ENCODE data around the gene ABI2. TPM values are rescaled to one million over a fixed set of nuclear protein-coding genes. Genes with fewer than 3 reads are reported as not detected.
"Not testable (repeated sequence)": the region's sequence is repeated elsewhere in the genome, so short reads cannot be mapped to it uniquely, and the experiment has no call there.

ABI2 gene
- polyA plus RNA-seq, 1 experiment: 42.5 TPM

GRCh38 chr2:203341741-203342310, 13.6 kb downstream of the ABI2 start:
- H3K9me3 ChIP-seq (ENCODE audit: control insufficient read depth, insufficient read depth, low read length): no peaks in the 10 kb centered on the region
- no peak overlapping the region for H3K4me3 ChIP-seq (ENCODE audit: low read depth, low read length)
- ChIA-PET CTCF (no interaction called here), POLR2A (no interaction called here)
- DNase-seq (ENCODE audit: low read depth, low spot score): no peak
- no peak for TF ChIP-seq CTCF (IDR thresholded peaks at IDR 0.05; ENCODE audit: low read depth, low read length)
- no peaks in the 10 kb centered on the region for H3K27me3 ChIP-seq (ENCODE audit: control insufficient read depth, insufficient read depth, low read length)
- no peak overlapping the region for H3K27ac ChIP-seq (ENCODE audit: low read depth, low read length)

GRCh38 chr2:203342374-203342773, 14.2 kb downstream of the ABI2 start:
- H3K9me3 ChIP-seq (ENCODE audit: control insufficient read depth, insufficient read depth, low read length); H3K27ac ChIP-seq (ENCODE audit: low read depth, low read length); H3K4me3 ChIP-seq (ENCODE audit: low read depth, low read length); CTCF ChIA-PET; H3K27me3 ChIP-seq (ENCODE audit: control insufficient read depth, insufficient read depth, low read length); DNase-seq (ENCODE audit: low read depth, low spot score); POLR2A ChIA-PET: not testable (repeated sequence)

GRCh38 chr2:203344667-203345066, 16.5 kb downstream of the ABI2 start:
- no peak for DNase-seq (ENCODE audit: low read depth, low spot score)
- CTCF ChIA-PET: no interaction called here

GRCh38 chr2:203346612-203347011, 18.4 kb downstream of the ABI2 start:
- no peak for TF ChIP-seq CTCF (IDR thresholded peaks at IDR 0.05; ENCODE audit: low read depth, low read length)
- Histone ChIP-seq H3K9me3 (ENCODE audit: control insufficient read depth, insufficient read depth, low read length) (no peaks in the 10 kb centered on the region), H3K4me3 (ENCODE audit: low read depth, low read length) (no peak overlapping the region), H3K27ac (ENCODE audit: low read depth, low read length) (no peak overlapping the region), H3K27me3 (ENCODE audit: control insufficient read depth, insufficient read depth, low read length) (no peaks in the 10 kb centered on the region)
- no peak for DNase-seq (ENCODE audit: low read depth, low spot score)
- ChIA-PET POLR2A (no interaction called here), CTCF (no interaction called here)

More at GRCh38 chr2:203344667-203345066, 16.5 kb downstream of the ABI2 start:
- H3K9me3 ChIP-seq (ENCODE audit: control insufficient read depth, insufficient read depth, low read length): no peaks in the 10 kb centered on the region
- no peak overlapping the region for H3K27ac ChIP-seq (ENCODE audit: low read depth, low read length)
- POLR2A ChIA-PET: no interaction called here
- TF ChIP-seq CTCF (IDR thresholded peaks at IDR 0.05; ENCODE audit: low read depth, low read length): no peak
- no peaks in the 10 kb centered on the region for H3K27me3 ChIP-seq (ENCODE audit: control insufficient read depth, insufficient read depth, low read length)
- H3K4me3 ChIP-seq (ENCODE audit: low read depth, low read length): no peak overlapping the region

- Histone ChIP-seq H3K27me3 (ENCODE audit: control insufficient read depth, insufficient read depth, low read length) (no peaks in the 10 kb centered on the region), H3K4me3 (ENCODE audit: low read depth, low read length) (no peak overlapping the region), H3K27ac (ENCODE audit: low read depth, low read length) (no peak overlapping the region), H3K9me3 (ENCODE audit: control insufficient read depth, insufficient read depth, low read length) (no peaks in the 10 kb centered on the region)
- DNase-seq (ENCODE audit: low read depth, low spot score): no peak
- CTCF ChIA-PET: no interaction called here
- POLR2A ChIA-PET: no interaction called here
- no peak for TF ChIP-seq CTCF (IDR thresholded peaks at IDR 0.05; ENCODE audit: low read depth, low read length)
These were observed 19.2 kb downstream of the ABI2 start for GRCh38 chr2:203347375-203347774.
